ENCODE results near the gene EEF1AKMT2.
"Not testable (repeated sequence)": the region's sequence is repeated elsewhere in the genome, so short reads cannot be mapped to it uniquely, and the experiment has no call there.

Gene EEF1AKMT2

GRCh38 chr10:124756156-124756903, 35.4 kb downstream of the EEF1AKMT2 start:
- no peak for DNase-seq (ENCODE audit: low read depth in 2 of 2, low spot score in 1 of 2)

GRCh38 chr10:124755581-124755980, 36.1 kb downstream of the EEF1AKMT2 start:
- DNase-seq (ENCODE audit: low read depth in 2 of 2, low spot score in 1 of 2) = no peak

- no peak for DNase-seq (ENCODE audit: low read depth in 2 of 2, low spot score in 1 of 2)
These were observed 37.5 kb downstream of the EEF1AKMT2 start for GRCh38 chr10:124754227-124754626.

- DNase-seq (ENCODE audit: low read depth in 2 of 2, low spot score in 1 of 2) = no peak
These were observed 42.6 kb downstream of the EEF1AKMT2 start for GRCh38 chr10:124748953-124749645.

GRCh38 chr10:124748166-124748565, 43.5 kb downstream of the EEF1AKMT2 start:
- DNase-seq (ENCODE audit: low read depth in 2 of 2, low spot score in 1 of 2) = no peak

- no peak for DNase-seq (ENCODE audit: low read depth in 2 of 2, low spot score in 1 of 2)
These were observed 43.9 kb downstream of the EEF1AKMT2 start for GRCh38 chr10:124747745-124748144.

- no peak for DNase-seq (ENCODE audit: low read depth in 2 of 2, low spot score in 1 of 2)
These were observed 44.7 kb downstream of the EEF1AKMT2 start for GRCh38 chr10:124746992-124747391.

- not testable (repeated sequence) for DNase-seq (ENCODE audit: low read depth in 2 of 2, low spot score in 1 of 2)
These were observed 45.2 kb downstream of the EEF1AKMT2 start for GRCh38 chr10:124746447-124746846.

GRCh38 chr10:124745673-124746072, 46.0 kb downstream of the EEF1AKMT2 start:
- DNase-seq (ENCODE audit: low read depth in 2 of 2, low spot score in 1 of 2) = no peak

GRCh38 chr10:124745252-124745651, 46.4 kb downstream of the EEF1AKMT2 start:
- no peak for DNase-seq (ENCODE audit: low read depth in 2 of 2, low spot score in 1 of 2)

- DNase-seq (ENCODE audit: low read depth in 2 of 2, low spot score in 1 of 2) = peak; percentile 42 to 59
These were observed 47.3 kb downstream of the EEF1AKMT2 start, which contains the start of gene FAM53B for GRCh38 chr10:124744102-124745050. TSS of gene FAM53B (minus strand) at chr10:124744378. CDS start at chr10:124706713, 37,665 bp downstream.

GRCh38 chr10:124743191-124744101, 48.2 kb downstream of the EEF1AKMT2 start:
- no peak for DNase-seq (ENCODE audit: low read depth in 2 of 2, low spot score in 1 of 2)

- no peak for DNase-seq (ENCODE audit: low read depth in 2 of 2, low spot score in 1 of 2)
These were observed 49.1 kb downstream of the EEF1AKMT2 start for GRCh38 chr10:124742413-124743190.

GRCh38 chr10:124741922-124742412, 49.7 kb downstream of the EEF1AKMT2 start:
- no peak for DNase-seq (ENCODE audit: low read depth in 2 of 2, low spot score in 1 of 2)

GRCh38 chr10:124741281-124741921, 50.3 kb downstream of the EEF1AKMT2 start:
- DNase-seq (ENCODE audit: low read depth in 2 of 2, low spot score in 1 of 2) = peak; percentile 41 to 57

GRCh38 chr10:124740369-124741280, 51.1 kb downstream of the EEF1AKMT2 start:
- DNase-seq (ENCODE audit: low read depth in 2 of 2, low spot score in 1 of 2) = no peak

GRCh38 chr10:124739986-124740368, 51.7 kb downstream of the EEF1AKMT2 start:
- DNase-seq (ENCODE audit: low read depth in 2 of 2, low spot score in 1 of 2) = no peak

Measured in stimulated activated CD8-positive, alpha-beta memory T cell treated with anti-CD3 and anti-CD28 coated beads, Interleukin-4, amount 100 ng/mL, for 1 hour (primary cell).